WI38 (cell line): ENCODE data around the gene NBL1.

Source experiments
- H3K4me3 ChIP-seq: 2 replicates; pipeline ENCODE4 v1.5.1; 2011; ENCODE audit warnings: low read depth, mild to moderate bottlenecking, control low read depth, low read length
- TF ChIP-seq, protein P1 (sequence below): IDR thresholded peaks from 2 replicates; pipeline ENCODE4 v1.5.1; 2012; ENCODE audit warnings: low read depth, mild to moderate bottlenecking, control low read depth, low read length

Gene NBL1

DNA sequence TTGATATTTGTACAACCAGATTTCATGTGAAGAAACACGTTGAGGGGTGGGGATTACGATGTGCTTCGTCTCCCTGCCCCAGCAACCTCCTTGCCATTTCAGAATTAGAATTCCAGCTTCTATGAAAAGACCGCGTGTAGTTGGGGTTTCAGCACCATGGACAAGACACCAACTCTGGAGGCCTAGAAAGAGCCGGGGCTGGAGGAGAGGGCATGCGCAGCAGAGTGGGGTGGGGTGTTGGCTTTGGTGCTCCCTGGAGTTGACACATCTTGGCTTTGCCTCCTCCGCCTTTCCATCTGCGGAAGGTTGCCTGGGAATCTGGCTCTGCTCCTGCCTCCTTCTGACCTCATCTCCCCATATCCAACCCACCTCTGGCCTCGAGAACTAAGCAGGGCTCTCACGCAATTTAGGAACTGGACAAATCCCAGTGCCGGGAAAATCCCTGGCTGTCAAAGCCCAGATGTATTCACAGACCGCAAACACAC lies 32.4 kb downstream of the NBL1 start:
- TF ChIP-seq, protein P1, sequence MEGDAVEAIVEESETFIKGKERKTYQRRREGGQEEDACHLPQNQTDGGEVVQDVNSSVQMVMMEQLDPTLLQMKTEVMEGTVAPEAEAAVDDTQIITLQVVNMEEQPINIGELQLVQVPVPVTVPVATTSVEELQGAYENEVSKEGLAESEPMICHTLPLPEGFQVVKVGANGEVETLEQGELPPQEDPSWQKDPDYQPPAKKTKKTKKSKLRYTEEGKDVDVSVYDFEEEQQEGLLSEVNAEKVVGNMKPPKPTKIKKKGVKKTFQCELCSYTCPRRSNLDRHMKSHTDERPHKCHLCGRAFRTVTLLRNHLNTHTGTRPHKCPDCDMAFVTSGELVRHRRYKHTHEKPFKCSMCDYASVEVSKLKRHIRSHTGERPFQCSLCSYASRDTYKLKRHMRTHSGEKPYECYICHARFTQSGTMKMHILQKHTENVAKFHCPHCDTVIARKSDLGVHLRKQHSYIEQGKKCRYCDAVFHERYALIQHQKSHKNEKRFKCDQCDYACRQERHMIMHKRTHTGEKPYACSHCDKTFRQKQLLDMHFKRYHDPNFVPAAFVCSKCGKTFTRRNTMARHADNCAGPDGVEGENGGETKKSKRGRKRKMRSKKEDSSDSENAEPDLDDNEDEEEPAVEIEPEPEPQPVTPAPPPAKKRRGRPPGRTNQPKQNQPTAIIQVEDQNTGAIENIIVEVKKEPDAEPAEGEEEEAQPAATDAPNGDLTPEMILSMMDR = no peak

DNA sequence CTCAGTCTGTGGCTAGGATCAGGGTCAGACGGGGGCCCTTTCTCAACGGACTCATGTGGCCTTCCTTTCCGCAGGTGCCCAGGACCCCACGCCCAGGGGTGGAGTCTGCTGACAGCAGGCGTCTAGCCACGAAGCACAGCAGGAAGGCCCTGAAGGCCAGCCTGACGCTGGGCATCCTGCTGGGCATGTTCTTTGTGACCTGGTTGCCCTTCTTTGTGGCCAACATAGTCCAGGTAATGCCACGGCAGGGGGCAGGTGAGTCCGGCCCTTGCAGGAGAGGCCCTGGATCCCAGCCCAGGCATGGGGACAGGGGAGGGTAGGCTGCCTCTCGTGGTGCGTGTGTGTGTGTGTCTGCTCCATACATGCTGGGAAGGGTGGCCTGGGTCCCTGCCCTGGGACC lies 34.4 kb downstream of the NBL1 start:
- TF ChIP-seq, protein P1 = no peak
- H3K4me3 ChIP-seq = no peak overlapping the region

More for the DNA sequence above, 32.4 kb downstream of the NBL1 start:
- H3K4me3 ChIP-seq = no peak overlapping the region

DNA sequence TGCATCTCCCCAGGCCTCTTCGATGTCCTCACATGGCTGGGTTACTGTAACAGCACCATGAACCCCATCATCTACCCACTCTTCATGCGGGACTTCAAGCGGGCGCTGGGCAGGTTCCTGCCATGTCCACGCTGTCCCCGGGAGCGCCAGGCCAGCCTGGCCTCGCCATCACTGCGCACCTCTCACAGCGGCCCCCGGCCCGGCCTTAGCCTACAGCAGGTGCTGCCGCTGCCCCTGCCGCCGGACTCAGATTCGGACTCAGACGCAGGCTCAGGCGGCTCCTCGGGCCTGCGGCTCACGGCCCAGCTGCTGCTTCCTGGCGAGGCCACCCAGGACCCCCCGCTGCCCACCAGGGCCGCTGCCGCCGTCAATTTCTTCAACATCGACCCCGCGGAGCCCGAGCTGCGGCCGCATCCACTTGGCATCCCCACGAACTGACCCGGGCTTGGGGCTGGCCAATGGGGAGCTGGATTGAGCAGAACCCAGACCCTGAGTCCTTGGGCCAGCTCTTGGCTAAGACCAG lies 34.9 kb downstream of the NBL1 start:
- H3K4me3 ChIP-seq = no peak overlapping the region
- TF ChIP-seq, protein P1 = no peak

DNA sequence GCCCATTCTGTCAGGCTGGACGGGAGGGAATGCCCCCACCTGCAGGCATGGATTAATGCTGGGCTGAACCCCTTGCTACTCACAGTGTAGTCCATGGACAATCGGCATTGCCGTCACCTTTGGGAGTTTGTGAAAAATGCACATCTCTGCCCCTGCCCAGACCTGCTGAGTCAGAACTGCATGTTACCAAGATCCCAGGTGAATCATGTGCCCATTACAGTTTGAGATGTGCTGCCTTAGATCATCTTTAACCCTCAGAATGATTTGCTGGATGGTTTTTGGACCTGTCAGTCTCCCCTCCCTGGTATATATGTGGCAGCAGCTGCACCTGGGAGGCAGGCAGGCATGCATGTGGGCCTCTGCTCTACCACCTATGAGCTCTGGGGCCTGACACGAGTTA lies 35.6 kb downstream of the NBL1 start:
- TF ChIP-seq, protein P1 = no peak
- H3K4me3 ChIP-seq = no peak overlapping the region

DNA sequence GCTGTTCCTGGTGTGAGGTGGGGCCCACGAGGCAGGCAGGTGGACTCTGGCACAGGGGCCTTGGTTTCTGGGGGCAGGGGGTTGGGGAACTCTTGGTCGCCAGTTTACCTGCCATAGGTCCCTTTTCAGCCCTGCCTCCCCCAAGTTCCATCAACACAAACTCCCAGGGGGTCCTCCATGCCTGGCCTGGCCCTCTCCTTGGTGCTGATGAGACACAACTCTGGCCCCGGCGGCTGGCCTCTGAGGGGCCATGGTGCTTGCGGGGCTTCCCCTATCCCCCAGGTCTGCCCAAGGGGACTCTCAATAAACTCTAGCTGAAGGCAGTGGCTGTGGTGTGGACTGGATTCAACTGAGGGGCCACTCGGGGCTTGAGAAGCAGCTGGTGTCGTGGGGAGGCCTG lies 36.5 kb downstream of the NBL1 start:
- TF ChIP-seq, protein P1 = no peak
- no peak overlapping the region for H3K4me3 ChIP-seq

DNA sequence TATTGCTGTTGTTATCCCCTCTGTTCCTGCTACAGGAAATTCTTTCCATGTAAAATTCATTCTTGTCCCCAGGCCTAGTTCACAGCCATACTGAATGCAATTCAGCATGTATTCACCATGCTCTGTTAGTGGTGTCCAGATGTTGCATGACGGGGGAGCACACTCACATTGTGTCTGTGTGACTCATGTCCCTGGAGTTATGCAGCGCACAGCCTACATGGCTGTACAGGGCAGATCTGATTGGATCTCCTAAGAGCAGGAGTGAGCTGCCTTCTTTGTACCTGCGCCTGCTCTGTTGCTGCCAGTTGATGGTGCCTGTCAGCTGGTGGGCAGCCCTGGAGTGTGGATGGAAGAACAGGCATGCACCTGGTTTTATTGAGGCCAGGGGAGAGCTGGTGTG lies 38.1 kb downstream of the NBL1 start:
- H3K4me3 ChIP-seq = no peak overlapping the region
- TF ChIP-seq, protein P1 = no peak

DNA sequence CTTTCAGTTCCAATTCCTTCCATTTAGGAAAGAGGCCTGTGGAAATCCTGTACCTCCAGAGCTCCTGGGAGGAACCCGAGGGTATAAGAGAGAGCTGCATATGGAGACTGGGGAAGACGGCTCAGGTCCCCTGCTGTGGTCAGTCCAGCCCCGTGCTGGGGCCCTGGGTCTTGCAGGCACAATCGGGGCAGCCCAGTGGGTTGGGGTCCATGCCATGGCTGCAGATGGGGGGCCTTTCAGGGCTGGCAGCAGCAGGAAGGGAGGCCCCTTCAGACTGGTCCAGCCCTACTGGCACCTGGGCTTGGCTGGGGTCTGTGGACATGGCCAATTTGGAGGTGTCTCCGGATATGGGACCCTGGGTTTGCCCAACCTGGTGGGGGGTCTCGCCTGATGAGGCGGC lies 38.8 kb downstream of the NBL1 start:
- H3K4me3 ChIP-seq = no peak overlapping the region
- TF ChIP-seq, protein P1 = no peak
